ENCODE data around the gene TOR4A.

GRCh38 chr9:137310189-137311052, 32.9 kb downstream of the TOR4A start:
- peak; percentile 21 for TF ChIP-seq POLR2A (IDR thresholded peaks at IDR 0.05)
- TF ChIP-seq CTCF (IDR thresholded peaks at IDR 0.05) = no peak

All from prostate gland (tissue), 2 donors.